Stomach (tissue), 4 donors: ENCODE data around the gene PLPP3.

Experiments
- CTCF ChIP-seq, 7 experiments: fragments of 450-650 bp in 4 of 7; fragments of 200-600 bp in 3 of 7; sonication (generic) in 3 of 7; IDR thresholded peaks; one replicate each; pipeline ENCODE4 v1.5.1; 2016 to 2019; ENCODE audit warnings: antibody characterized with exemption in 7 of 7, control low read depth in 2 of 7, mild to moderate bottlenecking in 1 of 7
- POLR2A ChIP-seq, 4 donors: fragments of 450-650 bp; IDR thresholded peaks; one replicate each; pipeline ENCODE4 v1.6.1; 2016; ENCODE audit warnings: antibody characterized with exemption in 4 of 4, control low read depth in 2 of 4, mild to moderate bottlenecking in 1 of 4, moderate library complexity in 1 of 4
- POLR2AphosphoS5 ChIP-seq, 3 donors: sonication (generic); formaldehyde crosslinking; IDR thresholded peaks; one replicate each; pipeline ENCODE4 v1.6.1; 2016; ENCODE audit warnings: antibody characterized with exemption in 3 of 3

GRCh38 chr1:56489695-56490094 lies 89.7 kb downstream of the PLPP3 start:
- TF ChIP-seq CTCF (IDR thresholded peaks at IDR 0.05) (no peak), POLR2A (IDR thresholded peaks at IDR 0.05) (no peak), POLR2AphosphoS5 (IDR thresholded peaks at IDR 0.05) (no peak)
